A549 treated with CORT108297 at 1 μM for 4 hours (cell line): ENCODE results near the gene CENPB. TPM values are rescaled to one million over a fixed set of nuclear protein-coding genes. Genes with fewer than 3 reads are reported as not detected.

ENCODE experiments used
- total RNA-seq: library from RNA; stranded (reverse); fragments of 200-300 nt; extraction: Qiagen RNA extraction; gene quantifications from 5 replicates; pipeline ENCODE4 v1.2.3, GENCODE V29; 2022

CENPB gene, protein sequence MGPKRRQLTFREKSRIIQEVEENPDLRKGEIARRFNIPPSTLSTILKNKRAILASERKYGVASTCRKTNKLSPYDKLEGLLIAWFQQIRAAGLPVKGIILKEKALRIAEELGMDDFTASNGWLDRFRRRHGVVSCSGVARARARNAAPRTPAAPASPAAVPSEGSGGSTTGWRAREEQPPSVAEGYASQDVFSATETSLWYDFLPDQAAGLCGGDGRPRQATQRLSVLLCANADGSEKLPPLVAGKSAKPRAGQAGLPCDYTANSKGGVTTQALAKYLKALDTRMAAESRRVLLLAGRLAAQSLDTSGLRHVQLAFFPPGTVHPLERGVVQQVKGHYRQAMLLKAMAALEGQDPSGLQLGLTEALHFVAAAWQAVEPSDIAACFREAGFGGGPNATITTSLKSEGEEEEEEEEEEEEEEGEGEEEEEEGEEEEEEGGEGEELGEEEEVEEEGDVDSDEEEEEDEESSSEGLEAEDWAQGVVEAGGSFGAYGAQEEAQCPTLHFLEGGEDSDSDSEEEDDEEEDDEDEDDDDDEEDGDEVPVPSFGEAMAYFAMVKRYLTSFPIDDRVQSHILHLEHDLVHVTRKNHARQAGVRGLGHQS
- 88.9 to 130 TPM (median 123 TPM) in 5 replicates for total RNA-seq

DNA sequence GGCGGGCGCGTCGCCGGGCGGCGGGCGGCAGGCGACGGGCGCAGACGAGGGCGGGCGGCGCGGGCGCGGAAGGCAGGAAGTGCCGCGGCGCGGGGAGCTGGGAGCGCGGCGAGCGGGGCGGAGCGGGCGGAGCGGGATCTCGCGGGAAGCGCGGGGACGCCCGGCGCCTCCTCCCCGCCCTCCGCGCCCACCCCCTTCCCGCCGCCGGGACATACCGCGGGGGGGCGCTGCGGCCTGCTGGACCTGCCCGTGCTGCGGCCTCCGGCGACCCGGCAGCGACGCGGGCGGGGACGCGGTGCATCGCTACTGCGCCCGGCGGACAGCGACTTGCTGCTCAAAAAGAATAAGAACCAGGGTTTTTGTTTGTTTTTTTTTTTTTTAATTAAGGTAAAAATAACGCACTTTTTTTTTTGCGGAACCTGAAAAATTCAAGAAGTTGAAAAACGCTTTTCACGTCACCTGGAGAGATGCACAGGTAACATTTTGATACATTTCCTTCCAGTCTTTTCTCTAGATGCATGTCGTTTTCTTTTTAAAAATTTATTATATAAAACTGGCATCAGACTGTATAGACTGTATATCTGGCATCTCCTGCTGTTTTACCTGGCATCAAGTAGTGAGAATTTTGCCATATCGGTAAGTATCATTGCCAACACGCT lies at the start of gene CENPB:
TSS of gene CENPB (minus strand) at position 76 of the 659 bp plus-strand sequence. CDS start 257 bp downstream, outside the sequence.

GRCh38 chr20:3820048-3820900 lies 33.7 kb upstream of the CENPB start, which contains the start of gene AP5S1:
Gene AP5S1 (plus strand): TSS chr20:3820547. CDS start chr20:3822118, 1,571 bp downstream.

DNA sequence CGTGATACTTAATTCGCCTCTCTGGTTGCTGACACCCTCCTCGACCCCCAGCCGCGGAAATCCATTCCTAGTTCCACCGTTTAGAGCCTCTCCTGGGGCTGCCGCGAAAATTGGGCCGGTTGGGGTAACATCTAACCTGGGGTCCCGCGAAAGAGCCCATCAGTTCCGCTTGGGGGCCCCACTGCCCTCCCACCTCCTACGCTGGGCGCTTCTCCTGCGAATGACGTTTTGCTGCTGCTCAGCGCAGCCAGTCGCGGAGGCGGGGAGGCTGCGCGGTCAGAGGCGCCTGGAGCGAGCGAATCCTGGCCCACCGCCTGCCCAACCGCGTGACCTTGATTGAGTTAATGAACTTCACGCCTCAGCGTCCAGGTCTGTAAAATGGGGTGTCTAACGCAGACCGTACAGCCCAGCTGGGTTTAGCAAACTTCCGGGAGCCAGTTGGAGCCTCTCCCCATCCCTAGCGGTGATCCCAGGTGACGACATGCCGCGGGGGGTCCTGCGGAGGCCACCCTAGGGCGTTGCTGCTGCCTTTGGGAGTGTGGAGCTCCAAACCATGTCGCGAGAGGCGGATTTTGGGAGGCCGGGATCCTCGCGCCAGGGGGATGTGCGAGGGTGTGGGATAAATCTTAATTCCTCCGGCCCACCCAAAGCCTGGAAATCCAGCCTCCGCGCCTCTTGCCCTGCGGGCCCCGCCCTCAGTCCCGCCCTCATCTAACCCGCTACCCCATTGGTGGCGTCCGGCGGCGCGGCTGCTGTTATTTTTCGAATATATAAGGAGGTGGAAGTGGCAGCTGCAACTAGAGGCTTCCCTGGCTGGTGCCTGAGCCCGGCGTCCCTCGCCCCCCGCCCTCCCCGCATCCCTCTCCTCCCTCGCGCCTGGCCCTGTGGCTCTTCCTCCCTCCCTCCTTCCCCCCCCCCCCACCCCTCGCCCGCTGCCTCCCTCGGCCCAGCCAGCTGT lies 9.2 kb upstream of the CENPB start, which contains the start of gene CDC25B:
TSS of gene CDC25B (plus strand) at position 800 of the 958 bp plus-strand sequence. CDS start 222 bp downstream, outside the sequence.

GRCh38 chr20:3781153-3781910 lies 5.2 kb downstream of the CENPB start, which contains the start of gene SPEF1:
Gene SPEF1 (minus strand): TSS chr20:3781448. CDS start chr20:3781287, 161 bp downstream.

DNA sequence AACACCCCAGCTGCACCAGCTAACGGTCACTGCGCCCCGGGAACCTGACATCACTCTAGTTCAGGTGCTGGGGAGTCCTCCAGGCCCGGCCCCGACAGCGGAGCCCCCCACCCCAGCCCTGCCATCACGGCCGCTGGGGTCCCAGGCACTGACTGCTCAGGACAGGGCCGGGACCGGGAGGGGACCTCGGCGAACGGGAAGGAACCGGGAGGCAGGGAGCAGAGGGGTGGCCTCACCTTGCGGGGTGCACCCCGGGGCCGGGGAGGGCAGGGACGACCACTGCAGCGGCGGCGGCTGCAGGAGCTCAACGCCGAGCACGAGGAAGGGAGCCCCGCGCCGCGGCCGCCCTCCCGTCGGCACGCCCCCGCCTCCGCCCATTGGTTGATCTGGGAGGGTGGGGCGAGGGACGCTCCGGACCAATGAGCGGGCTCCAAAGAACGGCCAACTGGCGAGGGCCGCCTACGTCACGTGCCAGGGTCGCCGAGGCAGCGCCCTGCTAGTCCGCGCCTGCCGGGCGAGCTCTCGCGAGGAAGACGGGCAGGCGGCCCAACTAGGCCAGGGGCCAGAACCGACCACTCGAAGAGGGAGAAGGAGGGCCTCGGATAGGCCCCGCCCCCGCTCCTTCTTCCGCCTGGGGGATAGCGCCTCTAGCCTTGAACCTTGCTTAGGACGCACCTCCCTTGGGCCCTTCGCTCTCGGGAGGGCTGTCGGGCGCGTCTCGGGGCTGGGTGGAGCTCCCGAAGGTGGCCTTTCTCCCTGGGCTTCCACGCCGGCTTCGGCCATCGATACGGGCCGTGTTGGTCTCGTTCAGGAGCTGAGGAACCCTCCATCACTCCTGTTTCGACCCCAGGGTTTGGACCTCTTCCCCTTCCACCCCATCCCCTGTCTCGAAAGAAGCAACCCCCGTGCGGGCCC lies 18.9 kb downstream of the CENPB start, which contains the start of gene ADISSP:
TSS of gene ADISSP (minus strand) at position 327 of the 915 bp plus-strand sequence. CDS start 7,653 bp downstream, outside the sequence.

Other genes with a start within 250 kb of the CENPB start
- not detected in 5 replicates for gene GFRA4, start 123.3 kb downstream of the CENPB start, total RNA-seq
- 0.03 to 0.07 TPM (median 0.05 TPM) in 4 of 5 replicates, not detected in the other for gene ADAM33, start 104.7 kb downstream of the CENPB start, total RNA-seq
- 0.01 to 0.03 TPM (median 0.02 TPM) in 4 of 5 replicates, not detected in the other for gene SIGLEC1, start 74.1 kb downstream of the CENPB start, total RNA-seq
- 0.35 to 0.62 TPM (median 0.50 TPM) in 5 replicates for gene HSPA12B, start 54.1 kb downstream of the CENPB start, total RNA-seq
- 100 to 176 TPM (median 166 TPM) in 5 replicates for gene ADISSP, start 19.0 kb downstream of the CENPB start, total RNA-seq
- 1.7 to 2.5 TPM (median 2.0 TPM) in 5 replicates for gene SPEF1, start 5.3 kb downstream of the CENPB start, total RNA-seq
- gene CDC25B, start 9.6 kb upstream of the CENPB start, total RNA-seq, result 188 to 231 TPM (median 225 TPM) in 5 replicates
- gene AP5S1, start 33.8 kb upstream of the CENPB start, total RNA-seq, result 12.9 to 19.8 TPM (median 17.4 TPM) in 5 replicates
- gene MAVS, start 60.1 kb upstream of the CENPB start, total RNA-seq, result 17.9 to 25.4 TPM (median 21.1 TPM) in 5 replicates
- gene PANK2, start 102.6 kb upstream of the CENPB start, total RNA-seq, result 51.5 to 61.3 TPM (median 53.6 TPM) in 5 replicates
- gene RNF24, start 228.8 kb upstream of the CENPB start, total RNA-seq, result 12.0 to 15.1 TPM (median 12.7 TPM) in 5 replicates